ENCODE measurements around the gene FGF19.

FGF19 gene

DNA sequence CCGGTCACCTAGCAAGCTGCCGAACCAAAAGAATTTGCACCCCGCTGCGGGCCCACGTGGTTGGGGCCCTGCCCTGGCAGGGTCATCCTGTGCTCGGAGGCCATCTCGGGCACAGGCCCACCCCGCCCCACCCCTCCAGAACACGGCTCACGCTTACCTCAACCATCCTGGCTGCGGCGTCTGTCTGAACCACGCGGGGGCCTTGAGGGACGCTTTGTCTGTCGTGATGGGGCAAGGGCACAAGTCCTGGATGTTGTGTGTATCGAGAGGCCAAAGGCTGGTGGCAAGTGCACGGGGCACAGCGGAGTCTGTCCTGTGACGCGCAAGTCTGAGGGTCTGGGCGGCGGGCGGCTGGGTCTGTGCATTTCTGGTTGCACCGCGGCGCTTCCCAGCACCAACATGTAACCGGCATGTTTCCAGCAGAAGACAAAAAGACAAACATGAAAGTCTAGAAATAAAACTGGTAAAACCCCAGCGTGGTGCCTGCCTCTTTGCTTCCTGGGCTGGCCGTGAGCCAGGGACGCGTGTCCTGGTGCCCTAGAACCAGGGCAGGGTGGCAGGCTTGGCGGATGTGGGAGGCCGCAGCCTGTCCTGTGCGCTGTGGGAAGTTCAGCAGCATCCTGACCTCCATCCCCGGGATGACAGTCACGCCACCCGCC is 49.7 kb downstream of the FGF19 start:
- DNase-seq, result no peak

DNA sequence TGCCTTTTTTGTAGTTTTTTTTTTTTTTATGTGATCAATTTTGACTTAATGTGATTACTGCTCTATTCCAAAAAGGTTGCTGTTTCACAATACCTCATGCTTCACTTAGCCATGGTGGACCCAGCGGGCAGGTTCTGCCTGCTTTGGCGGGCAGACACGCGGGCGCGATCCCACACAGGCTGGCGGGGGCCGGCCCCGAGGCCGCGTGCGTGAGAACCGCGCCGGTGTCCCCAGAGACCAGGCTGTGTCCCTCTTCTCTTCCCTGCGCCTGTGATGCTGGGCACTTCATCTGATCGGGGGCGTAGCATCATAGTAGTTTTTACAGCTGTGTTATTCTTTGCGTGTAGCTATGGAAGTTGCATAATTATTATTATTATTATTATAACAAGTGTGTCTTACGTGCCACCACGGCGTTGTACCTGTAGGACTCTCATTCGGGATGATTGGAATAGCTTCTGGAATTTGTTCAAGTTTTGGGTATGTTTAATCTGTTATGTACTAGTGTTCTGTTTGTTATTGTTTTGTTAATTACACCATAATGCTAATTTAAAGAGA is 50.3 kb downstream of the FGF19 start:
- no peak for DNase-seq

DNA sequence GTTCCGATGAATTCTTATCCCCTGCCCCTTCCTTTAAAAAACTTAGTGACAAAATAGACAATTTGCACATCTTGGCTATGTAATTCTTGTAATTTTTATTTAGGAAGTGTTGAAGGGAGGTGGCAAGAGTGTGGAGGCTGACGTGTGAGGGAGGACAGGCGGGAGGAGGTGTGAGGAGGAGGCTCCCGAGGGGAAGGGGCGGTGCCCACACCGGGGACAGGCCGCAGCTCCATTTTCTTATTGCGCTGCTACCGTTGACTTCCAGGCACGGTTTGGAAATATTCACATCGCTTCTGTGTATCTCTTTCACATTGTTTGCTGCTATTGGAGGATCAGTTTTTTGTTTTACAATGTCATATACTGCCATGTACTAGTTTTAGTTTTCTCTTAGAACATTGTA is 50.8 kb downstream of the FGF19 start:
- DNase-seq, result no peak

DNA sequence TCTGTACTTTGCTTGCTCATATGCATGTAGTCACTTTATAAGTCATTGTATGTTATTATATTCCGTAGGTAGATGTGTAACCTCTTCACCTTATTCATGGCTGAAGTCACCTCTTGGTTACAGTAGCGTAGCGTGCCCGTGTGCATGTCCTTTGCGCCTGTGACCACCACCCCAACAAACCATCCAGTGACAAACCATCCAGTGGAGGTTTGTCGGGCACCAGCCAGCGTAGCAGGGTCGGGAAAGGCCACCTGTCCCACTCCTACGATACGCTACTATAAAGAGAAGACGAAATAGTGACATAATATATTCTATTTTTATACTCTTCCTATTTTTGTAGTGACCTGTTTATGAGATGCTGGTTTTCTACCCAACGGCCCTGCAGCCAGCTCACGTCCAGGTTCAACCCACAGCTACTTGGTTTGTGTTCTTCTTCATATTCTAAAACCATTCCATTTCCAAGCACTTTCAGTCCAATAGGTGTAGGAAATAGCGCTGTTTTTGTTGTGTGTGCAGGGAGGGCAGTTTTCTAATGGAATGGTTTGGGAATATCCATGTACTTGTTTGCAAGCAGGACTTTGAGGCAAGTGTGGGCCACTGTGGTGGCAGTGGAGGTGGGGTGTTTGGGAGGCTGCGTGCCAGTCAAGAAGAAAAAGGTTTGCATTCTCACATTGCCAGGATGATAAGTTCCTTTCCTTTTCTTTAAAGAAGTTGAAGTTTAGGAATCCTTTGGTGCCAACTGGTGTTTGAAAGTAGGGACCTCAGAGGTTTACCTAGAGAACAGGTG is 51.8 kb downstream of the FGF19 start:
- DNase-seq, result no peak

DNA sequence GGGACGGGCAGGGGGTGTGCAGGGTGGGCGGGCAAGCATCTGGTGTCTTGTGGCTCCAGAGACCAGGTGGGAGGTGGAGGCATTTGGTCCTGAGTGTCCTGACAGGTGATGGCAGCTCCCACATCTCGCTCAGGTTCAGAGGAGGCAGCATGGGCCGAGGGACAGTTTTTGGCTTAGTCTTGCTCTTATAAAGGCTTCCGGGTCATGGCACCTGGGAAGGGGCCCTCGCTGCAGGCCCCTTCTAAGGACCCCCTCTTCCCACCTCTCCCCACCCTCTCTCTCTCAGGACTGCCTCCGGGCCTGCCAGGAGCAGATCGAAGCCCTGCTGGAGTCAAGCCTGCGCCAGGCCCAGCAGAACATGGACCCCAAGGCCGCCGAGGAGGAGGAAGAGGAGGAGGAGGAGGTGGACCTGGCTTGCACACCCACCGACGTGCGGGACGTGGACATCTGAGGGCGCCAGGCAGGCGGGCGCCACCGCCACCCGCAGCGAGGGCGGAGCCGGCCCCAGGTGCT is 52.9 kb downstream of the FGF19 start:
- DNase-seq, result no peak

DNA sequence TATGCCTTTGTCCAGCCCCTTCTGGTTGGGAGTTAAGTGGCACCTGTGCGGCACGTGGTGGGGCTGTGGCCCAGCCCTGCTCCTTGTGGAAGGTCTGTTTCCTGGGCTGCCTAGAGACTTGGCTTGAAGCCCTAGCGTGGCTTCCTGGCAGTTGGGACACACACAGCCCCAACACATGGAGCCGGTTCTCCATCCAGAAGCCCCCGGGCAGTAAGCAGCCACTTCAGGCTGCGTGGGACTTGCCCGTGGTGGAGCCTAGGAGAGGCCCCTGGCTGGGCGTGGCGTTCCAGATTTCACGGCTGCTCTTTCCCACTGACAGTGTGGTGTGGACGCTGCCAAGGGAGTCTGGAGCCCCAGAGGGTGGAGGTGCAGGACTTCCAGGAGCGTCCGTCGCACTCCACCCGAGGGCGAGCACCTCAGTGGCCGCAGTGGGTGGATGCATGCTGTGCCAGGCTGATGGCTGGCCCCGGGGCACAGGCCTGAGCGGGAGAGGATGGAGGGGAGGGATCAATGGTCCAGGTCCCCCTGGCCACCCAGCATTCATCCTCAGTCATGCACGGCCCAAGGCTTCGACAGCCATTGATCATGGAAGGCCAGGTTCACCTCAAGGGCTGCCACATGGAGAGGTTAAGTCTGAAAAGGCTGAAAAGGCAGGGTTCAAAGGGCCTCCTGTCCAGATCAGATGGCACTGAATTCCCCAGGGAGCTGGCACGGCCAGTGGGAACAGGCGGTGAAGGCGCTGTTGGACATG is 53.6 kb downstream of the FGF19 start:
- DNase-seq, result no peak

DNA sequence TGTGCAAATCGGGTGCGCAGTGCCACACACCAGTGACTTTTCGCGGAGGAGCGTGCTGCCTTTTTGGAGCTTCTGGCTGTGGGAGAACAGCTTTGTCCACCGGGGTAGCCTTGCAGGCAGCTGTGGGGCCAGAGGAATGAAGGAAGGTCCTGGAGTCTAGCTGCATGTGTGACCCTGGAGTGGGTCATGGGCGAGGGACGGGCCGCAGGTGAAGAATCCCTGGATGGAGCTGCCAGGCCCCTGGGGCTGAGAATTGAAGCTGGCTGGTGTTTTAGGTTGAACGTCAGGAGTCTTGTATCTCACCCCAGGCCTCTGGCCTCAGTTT is 54.3 kb downstream of the FGF19 start:
- no peak for DNase-seq

DNA sequence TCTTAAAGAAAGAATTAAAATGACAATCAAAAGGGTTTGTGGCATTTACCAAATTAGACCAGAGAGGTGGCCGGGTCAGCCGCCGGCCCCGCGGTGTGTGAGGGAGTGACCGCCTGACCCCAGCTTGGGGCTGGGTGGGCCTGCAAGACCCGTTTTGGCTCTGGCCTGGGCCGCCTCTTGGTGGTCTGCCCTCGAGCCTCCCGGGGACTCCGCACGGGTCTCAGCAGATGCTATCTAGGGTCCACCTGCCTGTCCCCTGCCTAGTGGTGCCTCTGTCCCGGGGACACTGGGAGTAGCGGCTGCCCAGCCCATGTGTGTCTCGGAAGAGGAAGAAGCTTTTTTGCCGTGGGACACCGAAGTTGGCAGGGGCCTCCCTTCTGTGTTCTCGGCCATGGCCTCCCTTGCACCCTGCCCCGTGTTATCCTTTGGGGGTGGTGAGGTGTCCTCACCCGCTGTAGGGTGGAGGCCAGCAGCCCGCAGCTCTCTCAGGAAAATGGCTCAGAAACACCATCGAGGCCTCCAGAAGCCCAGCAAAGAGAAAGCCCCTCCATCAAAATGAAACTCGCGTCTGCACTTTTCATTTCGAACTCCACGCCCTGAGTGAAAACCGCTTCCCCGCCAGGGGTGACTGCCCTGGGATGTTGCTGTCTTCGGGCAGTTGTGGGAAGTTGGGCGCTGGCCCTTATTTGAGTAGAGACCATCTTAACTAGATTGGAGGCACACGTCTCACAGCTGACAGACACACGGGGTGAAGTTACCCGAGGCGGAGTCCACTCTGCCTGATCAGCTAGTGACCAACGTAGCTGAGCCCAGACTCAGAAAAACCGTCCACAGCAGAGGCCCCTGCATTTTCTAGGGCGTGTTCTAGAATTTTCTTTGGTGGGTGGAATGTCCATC is 54.9 kb downstream of the FGF19 start:
- DNase-seq, result no peak
